Measurements from ENCODE around the gene CADM3. TPM values are rescaled to one million over a fixed set of nuclear protein-coding genes. Genes with fewer than 3 reads are reported as not detected.

Gene CADM3
- total and polyA plus RNA-seq, 9 of the 15 experiments (the other 6 are each of a cell fraction or from before 2014, with no cell fraction given), result 0.04 TPM; not detected in 8

DNA sequence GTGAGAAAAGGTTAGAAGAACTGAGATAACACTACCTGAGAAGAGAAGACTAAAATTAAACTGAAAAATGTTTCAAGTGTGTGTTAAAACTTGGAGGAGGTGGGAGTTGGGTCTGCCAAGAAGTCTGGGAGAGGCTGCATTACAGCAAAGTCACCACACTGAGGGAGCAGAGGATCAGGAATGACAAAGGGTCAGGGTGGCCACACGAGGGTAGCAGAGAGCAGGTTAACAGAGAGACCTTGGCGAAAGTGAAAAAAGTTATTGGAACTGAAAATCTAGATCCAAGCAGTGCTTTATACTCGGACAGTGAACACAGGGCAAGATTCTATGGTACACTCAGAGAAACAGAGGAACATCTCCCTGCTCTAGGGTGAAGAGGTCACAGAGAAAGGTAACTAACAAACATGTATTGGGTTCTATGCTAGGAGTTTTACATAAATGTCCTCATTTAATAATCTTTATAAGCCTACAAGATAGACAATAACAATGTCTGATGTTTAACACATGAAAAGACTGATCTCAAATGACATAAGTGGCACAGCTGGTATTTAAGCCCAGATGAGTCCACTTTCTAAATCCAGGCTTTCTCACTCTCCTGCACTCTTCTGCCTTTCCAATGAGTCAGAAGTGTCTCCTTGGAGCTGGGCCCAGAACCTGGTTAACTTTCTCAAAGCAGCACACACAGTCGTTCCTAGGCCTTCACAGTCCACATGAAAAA is 10.3 kb upstream of the CADM3 start (continued):
- TF ChIP-seq HBP1 (CRISPR knock-in tag; IDR thresholded peaks at IDR 0.05) (0 out of 2 replicates have a peak, but pooled peaks have one; percentile 45), TCFL5 (CRISPR knock-in tag; conservative IDR thresholded peaks at IDR 0.05) (no peak), PCBP2 (IDR thresholded peaks at IDR 0.05; ENCODE audit: low read depth, low read length, poor library complexity, severe bottlenecking) (no peak), RHOXF2B (CRISPR knock-in tag; conservative IDR thresholded peaks at IDR 0.05) (no peak), PATZ1 (CRISPR knock-in tag; IDR thresholded peaks at IDR 0.05; ENCODE audit: borderline replicate concordance) (no peak), ZNF639 (CRISPR knock-in tag; conservative IDR thresholded peaks at IDR 0.05 in 1 of 2, IDR thresholded peaks at IDR 0.05 in 1 of 2) (no peak), CCNT2 (IDR thresholded peaks at IDR 0.05; ENCODE audit: borderline replicate concordance, extremely low read depth, insufficient read length, low read depth, low read length) (no peak), NCOA2 (IDR thresholded peaks at IDR 0.05; ENCODE audit: partially characterized antibody in 2 of 2) (no peak), MYNN (IDR thresholded peaks at IDR 0.05) (no peak), MYNN (CRISPR knock-in tag; IDR thresholded peaks at IDR 0.05) (no peak), JUN (IDR thresholded peaks at IDR 0.05; ENCODE audit: borderline replicate concordance, low read depth, low read length) (peak; percentile 42; the same call in 1 of the 2 replicates), JUN (CRISPR knock-in tag; IDR thresholded peaks at IDR 0.05; ENCODE audit: borderline replicate concordance) (no peak), SMAD2 (IDR thresholded peaks at IDR 0.05; ENCODE audit: low read depth, low read length) (no peak), SIX5 (IDR thresholded peaks at IDR 0.05; ENCODE audit: borderline replicate concordance in 1 of 2, insufficient read depth in 1 of 2, low read depth in 1 of 2, low read length in 2 of 2) (no peak), ZNF766 (CRISPR knock-in tag; conservative IDR thresholded peaks at IDR 0.05) (no peak)
- TF ChIP-seq, protein P1, sequence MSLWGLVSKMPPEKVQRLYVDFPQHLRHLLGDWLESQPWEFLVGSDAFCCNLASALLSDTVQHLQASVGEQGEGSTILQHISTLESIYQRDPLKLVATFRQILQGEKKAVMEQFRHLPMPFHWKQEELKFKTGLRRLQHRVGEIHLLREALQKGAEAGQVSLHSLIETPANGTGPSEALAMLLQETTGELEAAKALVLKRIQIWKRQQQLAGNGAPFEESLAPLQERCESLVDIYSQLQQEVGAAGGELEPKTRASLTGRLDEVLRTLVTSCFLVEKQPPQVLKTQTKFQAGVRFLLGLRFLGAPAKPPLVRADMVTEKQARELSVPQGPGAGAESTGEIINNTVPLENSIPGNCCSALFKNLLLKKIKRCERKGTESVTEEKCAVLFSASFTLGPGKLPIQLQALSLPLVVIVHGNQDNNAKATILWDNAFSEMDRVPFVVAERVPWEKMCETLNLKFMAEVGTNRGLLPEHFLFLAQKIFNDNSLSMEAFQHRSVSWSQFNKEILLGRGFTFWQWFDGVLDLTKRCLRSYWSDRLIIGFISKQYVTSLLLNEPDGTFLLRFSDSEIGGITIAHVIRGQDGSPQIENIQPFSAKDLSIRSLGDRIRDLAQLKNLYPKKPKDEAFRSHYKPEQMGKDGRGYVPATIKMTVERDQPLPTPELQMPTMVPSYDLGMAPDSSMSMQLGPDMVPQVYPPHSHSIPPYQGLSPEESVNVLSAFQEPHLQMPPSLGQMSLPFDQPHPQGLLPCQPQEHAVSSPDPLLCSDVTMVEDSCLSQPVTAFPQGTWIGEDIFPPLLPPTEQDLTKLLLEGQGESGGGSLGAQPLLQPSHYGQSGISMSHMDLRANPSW (CRISPR knock-in tag; IDR thresholded peaks at IDR 0.05), result no peak
- TF ChIP-seq, protein P2, sequence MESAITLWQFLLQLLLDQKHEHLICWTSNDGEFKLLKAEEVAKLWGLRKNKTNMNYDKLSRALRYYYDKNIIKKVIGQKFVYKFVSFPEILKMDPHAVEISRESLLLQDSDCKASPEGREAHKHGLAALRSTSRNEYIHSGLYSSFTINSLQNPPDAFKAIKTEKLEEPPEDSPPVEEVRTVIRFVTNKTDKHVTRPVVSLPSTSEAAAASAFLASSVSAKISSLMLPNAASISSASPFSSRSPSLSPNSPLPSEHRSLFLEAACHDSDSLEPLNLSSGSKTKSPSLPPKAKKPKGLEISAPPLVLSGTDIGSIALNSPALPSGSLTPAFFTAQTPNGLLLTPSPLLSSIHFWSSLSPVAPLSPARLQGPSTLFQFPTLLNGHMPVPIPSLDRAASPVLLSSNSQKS (CRISPR knock-in tag; IDR thresholded peaks at IDR 0.05), result no peak
